Measurements from ENCODE around the gene CNTN5. TPM values are rescaled to one million over a fixed set of nuclear protein-coding genes. Genes with fewer than 3 reads are reported as not detected.

The CNTN5 gene
- total and polyA plus RNA-seq, 2 experiments from 2014 or later, result 9.6 to 10.6 TPM

GRCh38 chr11:99708928-99709672 lies 688.4 kb downstream of the CNTN5 start:
- no peaks in the 10 kb centered on the region for H4K20me1 ChIP-seq (ENCODE audit: insufficient read depth, poor library complexity, severe bottlenecking)
- peaks cover 4% of the 10 kb centered on the region for H3K9me2 ChIP-seq (replicated peaks; ENCODE audit: insufficient read depth)
- 83% methylated on average over 3 of the region's 3 CpGs for WGBS (ENCODE audit: low lambda C conversion rate, missing lambda C conversion rate)
- H3K79me2 ChIP-seq, result no peaks in the 10 kb centered on the region
- no peak overlapping the region for H3K4me3 ChIP-seq
- no peak for DNase-seq (ENCODE audit: low spot score)
- H3K36me3 ChIP-seq (replicated peaks; ENCODE audit: insufficient read depth, low read depth), result no peaks in the 10 kb centered on the region
- no peak overlapping the region for H2AFZ ChIP-seq
- no peaks in the 10 kb centered on the region for H3K4me1 ChIP-seq (ENCODE audit: insufficient read depth)
- H3K4me2 ChIP-seq, result no peak overlapping the region
- H3K27ac ChIP-seq, result no peak overlapping the region
- TF ChIP-seq CTCF (IDR thresholded peaks at IDR 0.05; ENCODE audit: poor library complexity), result no peak
- no peak for TF ChIP-seq EZH2phosphoT487 (IDR thresholded peaks at IDR 0.05; ENCODE audit: low read depth, severe bottlenecking, unreplicated experiment)
- no peak for TF ChIP-seq EZH2 (IDR thresholded peaks at IDR 0.05; ENCODE audit: borderline replicate concordance)
- H3K27me3 ChIP-seq, result no peaks in the 10 kb centered on the region
- no peaks in the 10 kb centered on the region for H3K9me3 ChIP-seq (ENCODE audit: low read depth)

- peaks cover 4% of the 10 kb centered on the region for H3K9me2 ChIP-seq (replicated peaks; ENCODE audit: insufficient read depth)
- no peak overlapping the region for H3K4me2 ChIP-seq
- no peaks in the 10 kb centered on the region for H4K20me1 ChIP-seq (ENCODE audit: insufficient read depth, poor library complexity, severe bottlenecking)
- no peaks in the 10 kb centered on the region for H3K36me3 ChIP-seq (replicated peaks; ENCODE audit: insufficient read depth, low read depth)
- no peak overlapping the region for H3K4me3 ChIP-seq
- no peaks in the 10 kb centered on the region for H3K4me1 ChIP-seq (ENCODE audit: insufficient read depth)
- H3K27me3 ChIP-seq, result no peaks in the 10 kb centered on the region
- H3K27ac ChIP-seq, result no peak overlapping the region
- no peaks in the 10 kb centered on the region for H3K79me2 ChIP-seq
- WGBS (ENCODE audit: low lambda C conversion rate, missing lambda C conversion rate), result 63% methylated on average over 3 of the region's 3 CpGs
- H2AFZ ChIP-seq, result no peak overlapping the region
- no peaks in the 10 kb centered on the region for H3K9me3 ChIP-seq (ENCODE audit: low read depth)
- no peak for DNase-seq (ENCODE audit: low spot score)
- TF ChIP-seq CTCF (IDR thresholded peaks at IDR 0.05; ENCODE audit: poor library complexity) (no peak), EZH2 (IDR thresholded peaks at IDR 0.05; ENCODE audit: borderline replicate concordance) (no peak), EZH2phosphoT487 (IDR thresholded peaks at IDR 0.05; ENCODE audit: low read depth, severe bottlenecking, unreplicated experiment) (no peak)
Measured at GRCh38 chr11:99716302-99716701, 695.6 kb downstream of the CNTN5 start.

- H3K79me2 ChIP-seq, result no peaks in the 10 kb centered on the region
- no peak overlapping the region for H3K27ac ChIP-seq
- DNase-seq (ENCODE audit: low spot score), result no peak
- TF ChIP-seq CTCF (IDR thresholded peaks at IDR 0.05; ENCODE audit: poor library complexity), result no peak
- peaks cover 4% of the 10 kb centered on the region for H3K9me2 ChIP-seq (replicated peaks; ENCODE audit: insufficient read depth)
- no peak overlapping the region for H2AFZ ChIP-seq
- no peaks in the 10 kb centered on the region for H3K36me3 ChIP-seq (replicated peaks; ENCODE audit: insufficient read depth, low read depth)
- no peaks in the 10 kb centered on the region for H3K9me3 ChIP-seq (ENCODE audit: low read depth)
- no peaks in the 10 kb centered on the region for H3K4me1 ChIP-seq (ENCODE audit: insufficient read depth)
- H4K20me1 ChIP-seq (ENCODE audit: insufficient read depth, poor library complexity, severe bottlenecking), result no peaks in the 10 kb centered on the region
- no peak overlapping the region for H3K4me3 ChIP-seq
- no peak overlapping the region for H3K4me2 ChIP-seq
- no peaks in the 10 kb centered on the region for H3K27me3 ChIP-seq
Measured at GRCh38 chr11:99718291-99718690, 697.5 kb downstream of the CNTN5 start.

Data from hepatocyte (in vitro differentiated cells).